GM10248 (cell line): ENCODE results near the gene ATP2C1.
A peak's percentile ranks its signal among the peaks of the same experiment; 100 is the strongest.

Source experiments
- CTCF ChIA-PET: fragments of 300-600 bp; sonication (Branson Sonifier 250); formaldehyde crosslinking; extraction: SDS; loops from one replicate; lab custom pipeline; 2021; ENCODE audit warnings: antibody characterized with exemption; lab: Yijun Ruan, JAX
- POLR2A ChIA-PET: fragments of 350-650 bp; sonication (Branson Sonifier 250); formaldehyde crosslinking; extraction: SDS; loops from one replicate; lab custom pipeline; 2020; ENCODE audit warnings: antibody characterized with exemption; lab: Yijun Ruan, JAX
- DNase-seq: peaks from one replicate; pipeline ENCODE4 v3.0.0; 2012; ENCODE audit errors: extremely low spot score
- CTCF ChIP-seq: IDR thresholded peaks from 2 replicates; pipeline ENCODE4 v1.5.1; 2012; ENCODE audit warnings: mild to moderate bottlenecking, low read depth; ENCODE audit errors: extremely low read depth, missing control alignments, control extremely low read depth

ATP2C1 gene

DNA sequence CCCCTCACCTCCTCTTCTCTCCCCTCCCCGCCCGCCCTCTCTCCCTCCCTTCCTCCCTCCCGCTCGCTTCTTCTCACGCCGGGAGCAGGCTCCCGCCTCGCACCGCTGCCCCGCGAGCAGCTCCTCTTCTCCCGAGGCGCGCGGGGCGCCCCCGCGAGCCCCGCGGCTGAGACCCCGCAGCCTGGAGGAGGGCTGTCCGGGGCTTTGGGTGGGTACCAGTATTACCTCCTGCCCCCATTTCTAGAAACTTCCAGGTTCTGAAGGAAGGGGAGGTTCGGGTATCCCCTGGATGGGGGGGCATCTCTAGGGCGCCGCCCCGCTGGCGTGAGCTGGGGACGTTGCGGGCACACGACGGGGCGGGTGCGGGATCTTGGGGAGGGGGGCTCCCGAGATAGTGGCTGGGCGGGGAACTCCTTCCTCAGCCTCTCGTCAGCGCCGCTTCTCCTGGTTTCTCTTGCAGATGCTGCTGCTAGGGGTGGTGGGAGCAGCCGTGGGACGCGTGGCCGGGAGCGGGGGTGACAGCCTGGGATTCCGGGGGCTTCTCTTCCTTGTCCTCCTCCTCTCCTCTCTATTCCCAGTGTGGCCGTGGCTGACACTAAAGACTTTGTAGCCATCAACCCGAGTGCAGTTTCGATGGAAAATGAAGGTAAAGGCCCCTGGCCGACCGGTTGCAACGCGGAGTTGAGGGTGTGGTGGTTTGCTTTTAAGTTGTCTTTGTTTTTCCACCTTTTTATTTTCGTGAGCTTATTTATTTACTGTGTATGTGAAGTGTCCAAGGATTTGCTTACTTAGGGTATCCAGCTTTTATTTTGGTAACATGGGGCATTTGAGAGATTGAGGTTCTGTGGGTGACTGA is 474 bp downstream of the ATP2C1 start:
- ChIA-PET CTCF (interaction anchor here (0.6 to 7.2 kb wide), 39 partner anchors 9 to 617 kb away, joined by 3 to 91 read pairs (median 5); partner anchors contain the start of gene PIK3R4), POLR2A (interaction anchor here (0.6 to 2.3 kb wide), 5 partner anchors 40 to 1776 kb away, joined by 3 to 11 read pairs (median 6); no protein-coding TSS in a partner anchor)
- TF ChIP-seq CTCF = no peak
- peak; percentile 38 for DNase-seq

DNA sequence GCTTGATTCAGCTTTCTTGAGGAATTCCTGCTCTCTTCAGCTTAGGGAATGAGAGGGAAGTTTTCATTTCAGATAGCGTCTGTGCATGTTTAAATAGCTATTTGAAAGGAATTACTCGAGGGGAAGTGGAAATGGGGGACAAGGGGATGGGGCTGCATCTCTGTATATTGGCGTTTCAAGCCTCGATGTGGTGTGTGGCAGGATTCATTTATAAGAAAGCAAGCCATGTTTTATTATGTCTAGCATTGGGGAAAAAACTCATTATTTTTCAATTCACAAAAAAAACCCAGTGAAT is 1.0 kb downstream of the ATP2C1 start:
- TF ChIP-seq CTCF = no peak
- POLR2A ChIA-PET = interaction anchor here (2.3 kb wide), 1 partner anchor 44 kb away, joined by 11 read pairs; no protein-coding TSS in a partner anchor
- DNase-seq = no peak
- CTCF ChIA-PET = interaction anchor here (0.9 to 7.2 kb wide), 11 partner anchors 8 to 618 kb away, joined by 3 to 91 read pairs (median 7); no protein-coding TSS in a partner anchor

DNA sequence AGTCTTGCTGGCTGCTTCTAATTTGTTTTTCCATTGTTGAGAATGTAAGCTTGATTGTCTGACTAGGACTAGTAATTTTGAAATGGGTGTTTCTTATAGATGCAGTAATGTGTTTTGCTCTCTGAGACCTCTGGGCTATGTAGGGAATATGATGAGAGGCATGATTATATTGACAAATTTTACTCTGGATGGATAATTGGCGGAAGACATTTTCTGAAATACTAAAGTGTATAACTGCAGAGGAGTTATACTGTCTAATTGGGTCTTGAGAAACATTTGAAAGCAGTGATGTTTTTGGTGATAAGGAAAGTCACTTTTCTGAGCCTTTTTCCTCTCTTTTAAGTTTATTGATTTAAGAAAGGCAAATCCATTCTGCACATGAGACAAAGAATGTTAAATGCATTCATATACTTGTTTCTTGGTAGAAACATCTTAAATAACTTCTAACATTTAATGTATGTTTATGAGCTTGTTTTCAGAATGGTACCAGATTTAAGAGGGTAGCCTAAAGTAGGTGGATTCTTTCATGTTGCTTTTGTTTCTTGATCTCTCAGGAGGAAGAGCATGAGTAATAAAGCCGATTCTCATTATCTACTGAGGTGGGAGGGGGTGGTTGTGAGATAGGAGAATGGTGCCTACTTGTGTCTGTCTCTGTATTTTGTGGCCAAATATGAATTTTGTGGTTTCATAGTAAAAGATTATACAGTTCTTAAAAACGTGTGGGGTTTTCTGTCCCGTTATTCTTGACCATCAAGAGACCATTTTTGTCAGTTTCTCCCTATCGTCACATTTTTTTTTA is 2.0 kb downstream of the ATP2C1 start:
- no peak for DNase-seq
- no peak for TF ChIP-seq CTCF
- POLR2A ChIA-PET = interaction anchor here (0.7 kb wide), 1 partner anchor 486 kb away, joined by 3 read pairs; no protein-coding TSS in a partner anchor
- CTCF ChIA-PET = interaction anchor here (0.9 to 7.2 kb wide), 5 partner anchors 33 to 195 kb away, joined by 3 to 91 read pairs (median 18); no protein-coding TSS in a partner anchor

- no peak for TF ChIP-seq CTCF
- ChIA-PET POLR2A (no interaction called here), CTCF (interaction anchor here (0.9 to 1.3 kb wide), 5 partner anchors 14 to 622 kb away, joined by 3 read pairs; no protein-coding TSS in a partner anchor)
- no peak for DNase-seq
Measured at GRCh38 chr3:130897316-130897715, 3.4 kb downstream of the ATP2C1 start.

DNA sequence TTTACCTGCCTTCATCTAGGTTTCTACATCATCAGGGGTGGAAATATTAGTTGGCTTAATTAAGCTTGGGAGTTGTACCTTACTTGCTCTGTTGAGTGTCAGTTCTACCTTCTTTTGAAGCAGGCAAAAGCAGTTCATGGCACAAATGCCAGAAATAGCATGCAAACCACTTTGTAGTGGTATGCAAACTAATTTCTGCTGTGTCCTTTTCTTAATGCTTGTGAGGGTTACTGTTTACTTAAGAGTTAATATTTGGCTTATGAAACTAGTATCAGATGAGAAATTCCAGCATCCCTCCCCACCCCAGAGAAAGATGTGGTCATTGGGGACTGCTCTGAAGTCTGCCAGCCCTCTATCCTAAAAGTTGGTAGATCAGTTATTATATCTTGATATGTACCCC is 7.1 kb downstream of the ATP2C1 start:
- no peak for TF ChIP-seq CTCF
- POLR2A ChIA-PET = no interaction called here
- DNase-seq = no peak
- CTCF ChIA-PET = interaction anchor here (0.7 to 1.2 kb wide), 2 partner anchors 9 to 14 kb away, joined by 3 read pairs; no protein-coding TSS in a partner anchor
